Activated CD8-positive, alpha-beta memory T cell treated with anti-CD3 and anti-CD28 coated beads, Interleukin-2, amount 10 ng/mL, durations not matched to agents 7 days and 5 days (primary cell): Measurements from ENCODE around the gene MTF1. TPM values are rescaled to one million over a fixed set of nuclear protein-coding genes. Genes with fewer than 3 reads are reported as not detected.

Experiments used
- ATAC-seq: fragments of 150-1000 bp; cut with Tn5 transposase; one replicate; pipeline ENCODE4 v1.10.0; 2021; ENCODE audit warnings: moderate library complexity
- CTCF ChIA-PET: fragments of 350-600 bp; sonication (Branson Sonifier 250); formaldehyde crosslinking; loops from one replicate; lab custom pipeline; 2021; ENCODE audit warnings: antibody characterized with exemption; lab: Charles Lee
- DNase-seq: peaks from one replicate; pipeline ENCODE4 v3.0.0-alpha.2; 2020
- H3K27ac Mint-ChIP-seq: one replicate; pipeline ENCODE4 v1.8.0; 2021; ENCODE audit warnings: mild to moderate bottlenecking, mixed read lengths
- H3K27me3 Mint-ChIP-seq: one replicate; pipeline ENCODE4 v1.8.0; 2021; ENCODE audit warnings: mixed read lengths
- H3K36me3 Mint-ChIP-seq: one replicate; pipeline ENCODE4 v1.8.0; 2021; ENCODE audit warnings: mild to moderate bottlenecking, mixed read lengths
- H3K4me1 Mint-ChIP-seq: one replicate; pipeline ENCODE4 v1.8.0; 2021; ENCODE audit warnings: mixed read lengths
- H3K4me3 Mint-ChIP-seq: one replicate; pipeline ENCODE4 v1.8.0; 2021; ENCODE audit warnings: mild to moderate bottlenecking, moderate library complexity, mixed read lengths
- H3K9me3 Mint-ChIP-seq: one replicate; pipeline ENCODE4 v1.8.0; 2022; ENCODE audit warnings: low read depth, mixed read lengths
- total RNA-seq, 2 experiments: library from RNA; stranded (reverse); gene quantifications; one replicate each; pipeline ENCODE4 v1.2.3, GENCODE V29; 2021

Gene MTF1
- total RNA-seq, 2 experiments from 2014 or later: 26.4 to 29.3 TPM

DNA sequence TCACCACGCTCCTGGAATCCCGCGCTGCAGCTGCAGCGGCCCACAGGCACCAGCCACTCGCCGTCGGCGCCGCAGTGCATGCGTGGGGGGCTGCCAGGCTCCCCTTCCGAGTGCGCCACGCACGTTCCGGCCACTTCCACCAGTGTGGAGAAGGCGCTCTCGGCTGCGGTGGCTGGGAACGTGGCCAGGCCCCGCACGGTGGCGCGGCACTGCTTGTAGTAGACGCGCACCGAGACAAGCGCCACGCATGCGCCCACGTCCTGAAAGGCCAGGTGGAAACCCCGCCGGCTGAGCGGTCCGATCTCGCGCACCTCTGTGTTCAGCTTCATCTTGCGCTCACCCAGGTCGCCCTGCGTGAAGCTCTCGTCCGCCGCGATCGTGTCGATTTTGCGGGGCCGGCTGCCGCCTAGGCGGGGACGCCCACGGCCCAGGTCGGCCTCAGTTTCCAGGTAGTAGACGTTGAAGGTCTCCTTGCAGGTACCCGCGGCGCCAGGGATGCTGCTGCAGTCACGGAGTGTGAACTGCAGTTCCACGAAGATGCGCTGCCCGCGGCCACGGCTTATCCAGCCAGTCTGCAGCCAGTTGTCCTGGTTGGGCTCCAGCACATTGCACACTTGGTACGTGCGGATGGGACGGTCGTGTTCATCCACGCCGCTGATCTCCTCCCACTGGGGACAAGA, 97.8 kb downstream of the MTF1 start:
- Mint-ChIP-seq H3K27me3 (peaks cover 42% of the 10 kb centered on the region), H3K4me3 (no peak overlapping the region), H3K27ac (no peak overlapping the region), H3K9me3 (no peaks in the 10 kb centered on the region), H3K4me1 (peaks cover 5% of the 10 kb centered on the region), H3K36me3 (no peaks in the 10 kb centered on the region)
- no peak for DNase-seq
- ATAC-seq: no peak
- CTCF ChIA-PET: no interaction called here

Other genes starting within 250 kb of the MTF1 start
- gene RSPO1, start 224.7 kb downstream of the MTF1 start, total RNA-seq: not detected
- 10 to 100 TPM; 77.2 to 97.3 TPM for gene CDCA8, start 167.1 kb downstream of the MTF1 start, total RNA-seq
- not detected for gene EPHA10, start 94.5 kb downstream of the MTF1 start, total RNA-seq
- 1 to 10 TPM; 2.6 to 4.5 TPM for gene MANEAL, start 65.7 kb downstream of the MTF1 start, total RNA-seq
- 10 to 100 TPM; 19.8 to 21.9 TPM for gene C1orf122, start 51.8 kb downstream of the MTF1 start, total RNA-seq
- 10 to 100 TPM; 16.4 to 28.6 TPM for gene YRDC, start 51.4 kb downstream of the MTF1 start, total RNA-seq
- 10 to 100 TPM; 37.6 to 39.9 TPM for gene INPP5B, start 87.5 kb upstream of the MTF1 start, total RNA-seq
- gene SF3A3, start 130.4 kb upstream of the MTF1 start, total RNA-seq: 100 to 1,000 TPM in 1 of 2 experiments, 10 to 100 TPM in 1; 70.1 to 104 TPM
- gene FHL3, start 145.9 kb upstream of the MTF1 start, total RNA-seq: 10 to 100 TPM; 13.5 to 14.5 TPM
- gene UTP11, start 153.1 kb upstream of the MTF1 start, total RNA-seq: 10 to 100 TPM; 32.4 to 49.6 TPM
- under 1 TPM in 1 of 2 experiments, not detected in 1; 0.09 TPM for gene POU3F1, start 187.2 kb upstream of the MTF1 start, total RNA-seq